Limb (tissue), 2 donors: ENCODE results near the gene ST6GALNAC3.
"Not testable (repeated sequence)": the region's sequence is repeated elsewhere in the genome, so short reads cannot be mapped to it uniquely, and the experiment has no call there.

ENCODE experiments used
- DNase-seq, 2 donors: peaks; one replicate each; pipeline ENCODE4 v3.0.0-alpha.2; 2016; ENCODE audit errors: extremely low spot score in 2 of 2

ST6GALNAC3 gene

DNA sequence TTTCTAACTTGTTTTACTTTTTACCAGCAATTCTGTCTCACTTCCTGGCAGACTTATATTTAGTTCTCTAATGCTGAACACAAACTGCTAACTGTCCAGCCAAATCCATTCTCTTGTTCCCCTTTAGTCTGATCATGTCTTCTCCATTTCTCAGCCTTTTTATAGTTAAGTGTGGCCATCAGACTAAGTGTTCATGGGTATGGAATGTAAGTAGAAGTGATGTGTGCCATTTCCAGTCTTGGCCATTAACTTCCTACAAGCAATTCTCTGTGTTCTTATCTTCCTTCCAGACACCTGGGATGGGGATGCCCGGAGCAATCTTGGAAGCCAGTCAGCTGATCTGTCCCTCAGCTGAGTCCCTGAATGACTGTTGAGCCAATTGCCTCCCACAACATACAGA lies 165.8 kb downstream of the ST6GALNAC3 start:
- no peak for DNase-seq

DNA sequence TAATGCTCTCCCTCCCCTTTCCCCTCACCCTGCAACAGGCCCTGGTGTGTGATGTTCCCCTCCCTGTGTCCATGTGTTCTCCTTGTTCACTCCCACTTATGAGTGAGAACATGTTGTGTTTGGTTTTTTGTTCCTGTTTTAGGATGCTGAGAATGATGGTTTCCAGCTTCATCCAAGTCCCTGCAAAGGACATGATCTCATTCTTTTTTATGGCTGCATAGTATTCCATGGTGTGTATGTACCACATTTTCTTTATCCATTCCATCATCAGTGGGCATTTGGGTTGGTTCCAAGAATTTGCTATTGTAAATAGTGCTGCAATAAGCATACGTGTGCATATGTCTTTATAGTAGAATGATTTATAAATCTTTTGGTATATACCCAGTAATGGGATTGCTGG lies 168.0 kb downstream of the ST6GALNAC3 start:
- not testable (repeated sequence) for DNase-seq

DNA sequence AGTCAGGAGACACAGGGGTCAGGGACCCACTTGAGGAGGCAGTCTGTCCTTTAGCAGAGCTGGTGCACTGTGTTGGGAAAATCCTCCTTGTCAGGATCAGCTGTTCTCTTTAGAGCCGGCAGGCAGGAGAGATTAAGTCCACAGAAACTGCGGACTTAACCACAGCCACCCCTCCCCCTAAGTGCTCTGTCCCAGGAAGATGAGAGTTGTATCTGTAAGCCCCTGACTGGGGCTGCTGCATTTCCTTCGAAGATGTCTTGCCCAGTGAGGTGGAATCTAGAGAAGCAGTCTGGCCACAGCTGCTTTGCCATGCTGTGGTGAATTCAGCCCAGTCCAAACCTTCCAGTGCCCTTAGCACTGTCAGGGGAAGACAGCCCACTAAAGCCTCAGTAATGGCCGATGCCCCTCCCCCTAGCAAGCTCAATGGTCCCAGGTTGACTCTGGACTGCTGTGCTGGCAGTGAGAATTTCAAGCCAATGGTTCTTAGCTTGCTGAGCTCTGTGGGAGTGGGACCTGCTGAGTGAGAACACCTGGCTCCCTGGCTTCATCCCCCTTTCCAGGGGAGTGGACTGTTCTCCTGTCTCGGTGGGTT lies 172.8 kb downstream of the ST6GALNAC3 start:
- no peak for DNase-seq

DNA sequence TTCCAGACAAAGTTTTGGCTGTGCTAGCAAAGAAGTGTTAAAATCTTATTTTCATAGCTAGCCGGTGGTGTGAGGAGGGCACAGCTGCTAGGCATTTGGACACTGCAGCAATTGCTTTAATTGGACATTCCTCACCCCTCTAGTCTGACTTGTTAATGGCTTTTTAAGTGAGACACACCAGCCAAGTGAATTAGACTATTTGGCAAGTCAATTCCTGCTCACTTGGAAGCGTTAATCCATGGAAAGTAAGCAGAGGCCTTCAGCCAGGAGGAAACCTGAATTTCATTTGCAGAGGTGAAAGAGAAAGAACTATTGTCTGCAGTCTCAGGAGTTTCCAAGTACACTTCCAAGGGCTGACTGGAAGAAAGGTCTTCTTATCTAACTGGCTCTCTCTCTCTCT lies 175.7 kb downstream of the ST6GALNAC3 start:
- peak in 1 of 2 donors; percentile 16 for DNase-seq

DNA sequence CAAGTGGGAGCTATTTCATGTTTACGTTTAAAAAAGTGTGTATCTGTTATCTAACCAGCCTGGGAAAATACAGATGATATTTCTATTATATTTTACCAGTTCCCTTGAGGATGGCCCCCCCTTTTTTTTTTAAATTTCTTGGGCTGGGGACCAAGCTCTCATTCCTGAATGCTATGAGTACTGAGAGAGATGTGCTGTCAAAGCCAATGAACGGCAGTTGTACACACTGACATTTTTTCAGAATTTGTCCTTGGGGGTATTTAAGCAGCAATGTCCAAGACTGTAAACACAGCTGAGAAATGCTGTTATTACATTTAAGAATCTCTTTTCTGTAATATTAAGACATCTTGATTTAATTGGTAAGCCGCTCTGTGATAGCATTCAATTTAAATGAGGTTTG lies 177.9 kb downstream of the ST6GALNAC3 start:
- no peak for DNase-seq

DNA sequence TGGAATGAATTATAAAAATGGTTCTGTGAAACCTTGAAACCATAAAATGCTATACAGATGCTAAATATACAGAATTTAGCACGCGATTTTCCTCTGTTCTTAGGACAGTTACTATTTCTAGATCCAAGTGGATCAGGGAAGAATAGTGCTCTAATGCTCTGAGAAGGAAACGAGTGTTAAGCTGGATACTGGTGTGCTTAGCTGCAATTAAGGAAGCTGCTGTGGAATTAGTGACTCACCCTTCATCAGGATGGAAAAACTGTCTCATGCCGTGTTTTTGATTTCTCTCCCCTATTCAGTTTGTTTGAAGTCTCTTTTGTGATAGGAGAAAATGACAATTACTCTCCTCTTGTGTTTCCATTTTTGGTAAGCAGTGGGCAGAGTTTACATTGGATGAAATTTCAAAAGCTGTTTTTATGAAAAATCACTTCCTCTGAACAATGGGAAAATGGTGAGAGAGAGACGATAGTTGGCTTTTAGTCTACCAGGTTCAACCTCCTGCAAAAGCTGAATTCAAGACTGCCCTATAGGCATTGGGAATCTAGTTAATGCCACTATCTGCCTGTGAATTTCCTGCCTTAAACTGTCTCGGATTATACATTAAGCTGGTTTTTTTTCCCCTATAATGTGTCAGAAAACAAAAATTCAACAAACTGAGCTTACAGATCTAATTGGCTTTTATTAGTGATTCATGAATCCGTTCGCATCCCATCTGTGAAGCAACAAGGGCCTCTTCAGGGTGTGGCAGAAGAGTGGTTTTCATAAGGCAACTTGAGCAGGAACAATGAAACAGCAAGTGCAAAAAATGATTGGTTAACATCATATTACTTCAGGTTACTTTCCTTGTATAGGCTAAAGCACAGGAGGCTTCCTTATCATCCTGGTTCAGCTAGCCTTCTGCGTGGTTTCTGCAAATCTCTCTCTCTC lies 179.8 kb downstream of the ST6GALNAC3 start:
- DNase-seq: no peak

DNA sequence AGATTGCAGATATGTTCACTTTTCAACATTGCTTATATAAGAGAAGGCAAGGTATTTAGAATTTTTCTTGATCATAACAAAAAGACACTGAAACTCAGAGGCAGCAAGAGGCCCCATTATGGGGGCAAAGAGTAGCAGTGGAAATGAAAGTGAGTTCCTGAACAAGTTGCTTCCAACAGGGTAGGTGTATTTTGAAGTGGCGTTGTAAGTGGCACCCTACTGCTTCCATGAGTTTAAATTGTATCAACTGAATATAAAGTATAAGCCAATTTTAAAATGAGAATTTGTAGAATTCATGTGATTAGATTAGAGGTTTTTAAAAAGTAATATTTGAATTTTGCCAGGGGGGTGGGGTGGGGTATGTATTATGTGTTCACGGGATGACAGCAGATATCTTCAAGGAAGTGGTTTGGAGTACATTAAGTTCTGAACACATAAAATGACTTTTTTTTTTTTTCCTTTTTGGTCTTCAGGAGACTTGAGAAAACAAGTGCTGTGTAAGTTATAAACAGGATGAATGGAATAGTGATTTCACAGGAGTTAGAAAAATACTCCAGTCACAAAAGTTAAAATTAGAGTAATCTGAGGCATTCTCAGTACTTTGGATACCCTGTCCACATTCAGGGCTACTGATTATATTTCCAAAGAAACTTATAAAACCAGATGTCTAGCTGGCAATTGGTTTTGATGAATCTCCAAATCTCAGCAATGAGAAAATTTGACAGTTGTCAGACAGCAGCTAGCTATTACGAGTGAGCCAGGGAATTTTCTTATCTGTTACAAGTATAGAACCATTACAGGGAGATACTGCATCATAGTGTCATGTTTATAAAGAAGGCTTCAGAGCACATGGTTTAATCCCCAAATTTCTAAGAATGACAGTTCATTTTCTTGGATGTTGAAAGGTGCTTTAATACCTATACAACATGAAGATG lies 182.0 kb downstream of the ST6GALNAC3 start:
- DNase-seq: no peak

DNA sequence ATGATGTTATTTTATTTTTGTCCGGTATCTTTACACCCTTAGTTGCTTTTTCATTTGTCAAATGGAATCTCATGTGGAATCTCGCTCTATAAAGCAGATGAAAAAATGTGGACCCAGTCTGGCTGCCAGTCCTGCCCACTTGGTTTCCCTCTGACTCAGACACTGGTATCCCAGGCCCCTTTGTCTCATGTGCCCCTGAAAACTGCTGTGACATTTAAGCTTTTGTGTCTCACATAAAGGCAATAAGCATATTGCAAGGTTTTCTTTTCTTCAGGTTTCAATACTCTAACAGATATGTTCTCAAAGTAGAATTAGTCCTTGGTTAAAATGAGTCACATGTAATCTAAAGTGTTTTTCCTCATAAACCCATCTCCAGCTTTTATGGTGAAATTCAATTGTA lies 183.3 kb downstream of the ST6GALNAC3 start:
- no peak for DNase-seq

DNA sequence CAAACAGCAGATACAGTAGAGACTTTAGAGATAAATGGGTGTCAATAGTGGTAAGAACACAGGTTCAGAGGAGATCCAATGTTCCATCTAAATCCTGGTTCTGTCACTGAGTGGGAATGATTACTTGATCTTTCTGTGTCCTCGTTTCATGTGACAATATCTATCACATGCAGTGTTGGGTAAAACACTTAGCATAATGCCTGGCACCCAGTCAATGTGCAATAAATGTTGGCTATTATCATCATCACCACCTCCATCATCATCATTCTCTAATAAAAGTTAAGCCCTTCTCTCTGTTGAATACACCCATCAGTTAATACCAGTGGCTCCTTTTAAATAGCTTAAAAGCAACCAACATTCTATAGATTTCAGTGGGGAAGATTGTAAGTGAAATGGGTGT lies 184.7 kb downstream of the ST6GALNAC3 start:
- DNase-seq: no peak

DNA sequence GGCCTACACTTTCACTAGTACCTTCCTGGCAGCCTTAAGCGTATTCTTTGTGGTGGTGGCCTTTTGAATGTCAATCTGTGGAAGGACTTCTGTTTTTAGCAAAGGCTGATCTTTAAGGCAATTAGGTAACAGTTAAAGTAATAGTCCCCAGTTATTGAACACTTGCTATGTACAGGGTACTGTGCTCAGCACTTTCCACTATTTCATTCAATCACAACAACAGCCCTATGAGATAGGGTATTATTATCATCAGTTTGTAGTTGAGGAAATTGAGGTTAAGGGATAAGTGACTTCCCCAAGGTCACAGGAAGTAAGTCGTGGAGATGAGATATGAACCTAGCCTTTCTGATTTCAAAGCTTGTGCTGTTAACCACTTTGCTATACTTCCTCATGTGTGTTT lies 185.7 kb downstream of the ST6GALNAC3 start:
- no peak for DNase-seq

DNA sequence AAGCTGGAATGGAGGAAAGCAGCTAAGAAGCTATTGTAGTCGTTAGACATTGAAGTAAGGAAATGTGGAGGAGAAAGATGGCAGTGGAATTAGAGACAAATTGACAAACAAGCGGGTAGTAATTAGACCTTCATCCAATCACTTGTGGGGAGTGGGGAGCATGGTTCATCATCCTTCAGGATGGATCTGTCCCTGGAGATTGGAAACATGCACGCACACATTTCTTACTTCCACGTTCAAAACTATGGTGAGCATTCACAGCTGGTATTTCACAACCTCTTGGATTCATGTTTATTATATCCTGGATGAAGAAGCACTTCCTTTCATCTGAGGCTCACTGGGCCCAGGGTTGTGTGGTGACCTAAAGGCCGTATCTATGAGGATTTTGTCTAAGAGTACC lies 188.1 kb downstream of the ST6GALNAC3 start:
- DNase-seq: no peak

DNA sequence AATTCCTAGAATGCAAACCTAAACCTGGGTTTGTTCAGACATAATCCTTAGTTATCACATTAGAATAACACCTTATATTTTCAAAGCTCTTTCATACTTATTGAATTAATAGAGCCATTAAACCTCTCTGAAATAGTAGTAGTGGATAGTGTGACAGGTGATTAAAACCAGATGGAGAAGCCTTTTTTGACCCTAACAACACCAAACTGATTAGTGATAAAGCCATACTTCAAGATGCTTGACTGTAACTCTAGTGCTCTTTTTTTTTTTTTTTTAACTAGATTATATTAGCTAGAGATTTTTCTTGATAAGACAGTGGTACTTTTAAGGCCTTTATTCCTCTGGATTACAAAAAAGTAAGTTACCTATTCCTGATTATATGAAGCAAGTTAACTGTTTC lies 190.1 kb downstream of the ST6GALNAC3 start:
- no peak for DNase-seq

DNA sequence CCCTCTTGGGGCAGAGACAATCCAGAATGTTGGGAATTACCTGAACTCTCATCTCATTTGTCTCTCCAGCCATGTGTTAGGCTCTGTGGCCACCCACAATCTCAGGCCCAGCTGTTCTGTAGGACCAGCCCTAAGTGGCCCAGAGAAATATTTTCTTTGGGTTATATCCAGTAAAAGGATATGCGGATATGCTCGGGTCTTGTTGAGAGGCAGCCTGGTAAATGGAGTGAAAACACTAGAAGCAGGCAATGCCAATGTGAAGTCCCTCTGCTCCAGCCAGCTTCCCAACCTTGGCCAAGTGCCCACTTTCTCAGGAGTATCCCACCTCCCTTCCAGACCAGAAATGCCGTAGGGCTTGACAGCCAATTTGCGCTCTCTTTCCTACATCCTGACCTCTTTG lies 192.2 kb downstream of the ST6GALNAC3 start:
- no peak for DNase-seq

DNA sequence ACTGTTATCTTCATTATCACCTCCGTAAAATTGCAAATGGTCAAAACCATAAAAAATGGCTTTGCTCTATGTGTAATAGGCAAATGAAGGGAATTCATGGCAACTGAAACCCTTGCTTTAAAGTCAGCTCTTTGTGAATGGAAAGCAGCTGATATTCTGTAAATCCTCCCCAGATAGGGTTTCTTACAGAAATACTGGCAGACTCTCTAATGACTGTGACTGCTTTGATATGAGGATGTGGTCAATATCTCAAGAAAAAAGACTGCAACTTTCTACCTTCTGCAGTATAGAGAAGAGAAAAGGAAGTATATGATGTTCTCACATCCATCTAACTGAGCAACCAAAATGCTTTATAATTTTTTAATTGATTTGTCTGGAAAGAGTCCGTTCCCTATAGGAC lies 193.1 kb downstream of the ST6GALNAC3 start:
- DNase-seq: no peak

DNA sequence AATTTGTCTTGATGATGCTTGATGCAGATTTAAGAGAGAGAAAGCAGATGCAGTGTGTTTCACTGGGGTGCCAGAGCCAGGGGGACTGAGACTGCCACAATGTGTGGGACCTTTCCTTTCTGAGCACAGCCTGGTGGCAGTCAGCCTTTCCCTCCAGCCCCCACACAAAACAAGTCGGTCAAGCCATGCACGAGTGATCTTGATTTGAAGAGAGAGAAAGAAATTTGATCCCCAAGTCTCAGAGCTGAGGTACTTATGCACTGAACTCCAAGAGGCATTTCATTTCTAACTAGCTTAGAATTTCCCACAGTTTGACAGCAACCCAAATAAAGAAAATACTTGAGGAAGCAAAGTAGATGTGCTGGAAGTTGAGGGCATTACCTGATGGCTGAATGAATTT lies 193.8 kb downstream of the ST6GALNAC3 start:
- DNase-seq: no peak

DNA sequence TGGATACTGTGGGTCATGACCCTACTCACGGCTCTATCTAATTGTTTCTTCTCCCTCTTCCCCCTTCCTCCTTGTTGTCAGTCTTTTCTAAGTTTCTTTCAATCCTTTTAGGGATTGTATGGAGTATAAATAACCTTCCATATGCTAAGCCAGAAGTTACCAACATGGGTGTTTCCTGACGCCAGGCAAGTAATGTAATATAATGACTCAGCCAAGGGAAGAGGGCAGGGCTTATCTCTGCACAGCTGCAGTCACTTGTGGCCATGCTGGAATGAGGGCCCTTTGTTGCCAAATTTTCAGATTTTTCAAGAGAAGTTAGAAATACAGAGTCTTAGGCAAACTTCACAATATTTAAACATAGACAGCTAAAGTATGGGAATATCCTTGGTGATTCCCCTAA lies 194.6 kb downstream of the ST6GALNAC3 start:
- DNase-seq: peak in 1 of 2 donors; percentile 78

DNA sequence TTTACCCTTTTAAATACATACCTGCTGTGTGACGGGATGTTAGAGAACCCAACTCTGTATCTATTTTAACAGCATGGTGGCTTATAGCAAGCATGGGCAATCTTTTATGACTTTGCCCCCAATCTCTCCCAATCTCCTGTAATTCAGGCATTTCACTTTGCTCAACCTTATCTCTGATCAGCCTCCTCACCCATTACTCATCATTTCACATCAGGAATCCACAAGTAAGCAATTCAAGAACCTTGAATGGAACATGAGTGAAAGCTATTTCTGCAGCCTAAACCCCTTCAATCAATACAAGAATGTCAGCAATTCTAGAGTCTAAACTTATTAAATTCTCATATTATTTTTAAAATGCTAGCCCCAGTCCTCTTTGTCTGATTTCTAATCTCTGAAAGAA lies 199.8 kb downstream of the ST6GALNAC3 start:
- DNase-seq: no peak

DNA sequence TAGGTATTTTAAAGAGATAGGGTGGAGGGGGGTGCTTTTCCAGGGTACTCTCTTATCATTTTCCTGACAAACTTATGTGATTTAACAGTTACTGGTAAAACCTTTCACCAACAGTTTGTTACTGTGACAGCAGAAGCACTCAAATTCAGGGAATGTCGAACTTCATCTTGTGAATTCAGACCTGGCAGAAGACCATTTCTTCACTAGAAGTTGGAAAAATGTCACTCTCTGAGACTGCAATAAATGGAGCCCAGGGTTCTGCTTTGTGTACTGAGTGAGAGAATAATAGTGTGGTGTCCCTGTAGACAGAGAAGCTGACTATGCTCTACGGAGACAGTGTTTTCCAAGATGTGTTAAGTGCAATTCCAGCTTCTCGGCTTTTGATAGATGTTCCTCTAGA lies 200.2 kb downstream of the ST6GALNAC3 start:
- no peak for DNase-seq

DNA sequence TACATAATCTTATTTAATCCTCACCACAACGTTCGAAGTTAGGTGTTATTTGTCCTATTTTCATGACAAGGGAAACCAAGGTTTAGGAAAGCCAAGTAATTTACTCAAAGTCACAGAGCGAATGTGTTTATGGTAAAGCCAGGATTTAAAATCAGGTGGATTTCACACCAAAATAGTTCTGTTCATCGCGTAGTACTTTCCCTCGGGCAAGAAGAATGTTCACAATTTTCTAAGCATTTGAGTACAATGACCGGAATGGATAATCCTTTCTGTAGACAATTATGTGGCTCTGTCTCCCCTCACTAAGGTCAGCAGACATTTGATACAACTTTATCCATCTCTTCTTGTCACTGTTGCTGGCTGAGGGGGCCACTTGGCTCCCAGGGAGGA lies 204.2 kb downstream of the ST6GALNAC3 start:
- no peak for DNase-seq

DNA sequence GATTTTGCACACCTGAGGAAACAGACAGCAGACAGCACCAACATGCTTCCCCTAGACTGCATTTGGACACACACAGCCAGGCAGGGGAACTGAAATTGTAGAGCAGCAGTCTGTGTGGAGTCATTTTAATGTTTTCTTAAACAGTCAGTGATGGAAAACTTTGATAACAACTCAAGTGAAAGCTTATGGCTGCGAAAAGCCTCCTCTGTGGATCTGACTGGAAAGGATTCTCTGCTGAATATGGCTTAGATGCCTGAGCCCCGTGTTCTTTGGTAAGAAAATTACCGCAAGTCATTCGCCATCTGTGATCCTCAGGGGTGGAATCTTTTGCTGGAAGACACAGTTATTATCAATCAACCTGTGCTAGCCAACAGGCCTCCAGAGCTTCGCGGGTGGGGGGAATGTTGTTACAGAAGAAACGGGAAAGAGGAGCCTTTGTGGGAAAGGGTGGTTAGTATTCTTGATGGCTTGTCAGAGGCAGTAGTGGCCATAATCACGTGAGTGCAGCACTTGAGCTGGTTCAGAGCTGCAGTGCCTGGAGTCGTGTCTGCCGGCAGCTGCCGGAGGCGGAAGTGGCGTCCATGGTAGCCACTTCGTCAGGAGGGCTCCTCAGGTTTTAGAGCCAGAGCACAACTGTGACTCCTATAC lies 204.7 kb downstream of the ST6GALNAC3 start:
- DNase-seq: no peak

DNA sequence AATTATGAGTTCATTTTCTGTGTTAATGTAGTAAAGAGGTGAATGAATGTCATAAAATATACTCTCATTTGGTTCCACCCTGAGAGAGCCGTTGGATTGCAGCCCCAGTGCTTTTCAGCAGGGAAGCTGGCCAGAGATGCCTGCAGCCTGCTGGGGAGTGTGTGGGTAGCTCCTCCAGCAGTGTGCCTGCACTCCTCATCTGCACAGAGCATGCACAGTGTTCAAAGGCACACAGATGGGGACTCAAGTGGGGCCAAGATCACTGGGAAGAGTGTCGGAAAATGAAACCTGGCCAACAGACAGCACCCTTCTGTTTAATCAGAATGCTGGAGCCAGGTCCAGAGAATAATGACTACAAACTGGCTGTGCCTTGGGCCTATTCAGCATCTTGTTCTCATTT lies 206.8 kb downstream of the ST6GALNAC3 start:
- DNase-seq: peak in 1 of 2 donors; percentile 23
